Panc1 (cell line): ENCODE results near the gene HDAC7.

ENCODE experiments used
- CTCF ChIP-seq: fragments of 450-650 bp; IDR thresholded peaks from 2 replicates; pipeline ENCODE4 v1.5.1; 2017; ENCODE audit warnings: mild to moderate bottlenecking
- POLR2AphosphoS5 ChIP-seq: IDR thresholded peaks from 2 replicates; pipeline ENCODE4 v1.6.1; 2012; ENCODE audit warnings: mild to moderate bottlenecking, low read depth, low read length, moderate library complexity
- REST ChIP-seq, 2 experiments: IDR thresholded peaks; 2 replicates each; pipeline ENCODE4 v1.6.1; 2011 to 2012; ENCODE audit warnings: low read depth in 2 of 2, control low read depth in 1 of 2, low read length in 1 of 2, mild to moderate bottlenecking in 1 of 2, moderate library complexity in 1 of 2; ENCODE audit not compliant: insufficient read depth in 1 of 2
- SIN3A ChIP-seq: IDR thresholded peaks from 2 replicates; pipeline ENCODE4 v1.6.1; 2012; ENCODE audit warnings: low read depth, mild to moderate bottlenecking, low read length, moderate library complexity, borderline replicate concordance; ENCODE audit not compliant: insufficient read depth
- TCF7L2 ChIP-seq: IDR thresholded peaks from 2 replicates; pipeline ENCODE4 v1.6.1; 2011; ENCODE audit warnings: mild to moderate bottlenecking, low read depth, low read length, inconsistent platforms

GRCh38 chr12:47758584-47758833 is 61.2 kb downstream of the HDAC7 start:
- TF ChIP-seq CTCF, result no peak
- TF ChIP-seq POLR2AphosphoS5, result no peak
- TF ChIP-seq TCF7L2, result no peak
- TF ChIP-seq SIN3A, result no peak
- no peak for TF ChIP-seq REST (IDR thresholded peaks at IDR 0.05; ENCODE audit: insufficient read depth in 1 of 2, low read depth in 2 of 2, low read length in 1 of 2)
